HepG2 (cell line): Measurements from ENCODE around the gene PSMB3.

Experiments
- EED ChIP-seq: sonication (generic); formaldehyde crosslinking; IDR thresholded peaks from 2 replicates; pipeline ENCODE4 v1.5.0; 2020; ENCODE audit warnings: mild to moderate bottlenecking, missing genetic modification reagents
- KAT7 ChIP-seq: IDR thresholded peaks from 2 replicates; pipeline ENCODE4 v1.6.1; 2018; ENCODE audit warnings: borderline replicate concordance, missing compliant biosample characterization
- KDM4B ChIP-seq: sonication (generic); formaldehyde crosslinking; IDR thresholded peaks from 2 replicates; pipeline ENCODE4 v1.4.0; 2020; ENCODE audit warnings: missing genetic modification reagents
- NFKBIZ ChIP-seq: IDR thresholded peaks from 2 replicates; pipeline ENCODE4 v1.6.1; 2018; ENCODE audit warnings: missing genetic modification reagents, missing compliant biosample characterization
- POLR2A ChIP-seq, 2 experiments: IDR thresholded peaks; 2 replicates each; pipeline ENCODE4 v1.6.1; 2011; ENCODE audit warnings: low read depth in 2 of 2, low read length in 2 of 2, mild to moderate bottlenecking in 1 of 2, moderate library complexity in 1 of 2; ENCODE audit not compliant: insufficient read depth in 1 of 2
- ZBTB14 ChIP-seq: sonication (generic); formaldehyde crosslinking; IDR thresholded peaks from 2 replicates; pipeline ENCODE4 v1.4.0; 2020; ENCODE audit warnings: missing genetic modification reagents
- ZNF484 ChIP-seq: sonication (generic); formaldehyde crosslinking; IDR thresholded peaks from 2 replicates; pipeline ENCODE4 v1.5.1; 2020; ENCODE audit warnings: mild to moderate bottlenecking, low read depth, missing genetic modification reagents, borderline replicate concordance

GRCh38 chr17:38704606-38705522 lies 47.7 kb upstream of the PSMB3 start, which contains the start of gene MLLT6:
- TF ChIP-seq KDM4B (CRISPR knock-in tag) (0 out of 2 replicates have a peak, but pooled peaks have one; percentile 65), NFKBIZ (no peak), POLR2A (IDR thresholded peaks at IDR 0.05; ENCODE audit: insufficient read depth in 1 of 2, low read depth in 2 of 2, low read length in 2 of 2) (peak in 1 of 2 experiments; percentile 65; a peak in 1 of 4 replicates), ZNF484 (no peak), EED (CRISPR knock-in tag) (no peak), ZBTB14 (peak; percentile 88), KAT7 (CRISPR knock-in tag) (no peak)
